Stimulated activated CD4-positive, alpha-beta T cell treated with anti-CD3 and anti-CD28 coated beads, Interleukin-2, amount 100 ng/mL, for 4 hours (primary cell): ENCODE measurements around the gene SASH3.

Experiments used
- DNase-seq: peaks from one replicate; pipeline ENCODE4 v3.0.0-alpha.2; 2020; ENCODE audit warnings: low read depth

Gene SASH3

DNA sequence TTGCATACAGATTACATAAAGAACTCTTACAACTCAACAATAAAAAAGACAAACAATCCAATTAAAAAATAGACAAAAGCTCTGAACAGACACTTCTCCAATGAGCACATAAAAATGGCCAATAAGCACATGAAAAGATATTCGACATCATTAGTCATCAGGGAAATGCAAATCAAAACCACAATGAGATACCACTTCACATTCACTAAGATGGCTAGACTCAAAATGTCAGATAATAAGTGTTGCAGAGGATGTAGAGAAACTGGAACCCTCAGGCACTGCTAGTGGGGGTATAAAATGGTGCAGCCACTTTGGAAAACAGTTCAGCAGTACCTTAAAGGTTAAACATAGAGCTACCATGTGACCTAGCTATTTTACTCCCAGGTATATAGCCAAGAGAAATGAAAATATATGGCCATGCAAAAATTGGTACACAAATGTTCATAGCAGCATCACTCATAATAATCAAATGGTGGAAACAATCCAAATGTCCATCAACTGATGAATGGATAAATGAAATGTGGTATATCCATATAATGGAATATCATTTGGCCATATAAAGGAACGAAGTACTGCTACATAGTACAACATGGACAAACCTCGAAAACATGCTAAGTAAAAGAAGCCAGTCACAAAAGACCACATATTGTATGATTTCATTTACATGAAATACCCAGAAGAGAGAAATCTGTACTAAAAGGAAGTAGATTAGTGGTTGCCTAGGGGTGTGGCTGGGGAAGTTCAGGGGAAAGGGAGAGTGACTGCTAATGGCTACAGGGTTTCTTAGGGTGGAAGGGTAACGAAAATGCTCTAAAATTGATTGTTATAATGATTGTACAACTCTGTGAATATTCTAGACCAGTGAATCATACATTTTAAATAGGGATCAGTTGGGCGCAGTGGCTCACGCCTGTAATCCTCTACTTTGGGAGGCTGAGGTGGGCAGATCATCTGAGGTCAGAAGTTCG is 29.4 kb downstream of the SASH3 start:
- DNase-seq: no peak

DNA sequence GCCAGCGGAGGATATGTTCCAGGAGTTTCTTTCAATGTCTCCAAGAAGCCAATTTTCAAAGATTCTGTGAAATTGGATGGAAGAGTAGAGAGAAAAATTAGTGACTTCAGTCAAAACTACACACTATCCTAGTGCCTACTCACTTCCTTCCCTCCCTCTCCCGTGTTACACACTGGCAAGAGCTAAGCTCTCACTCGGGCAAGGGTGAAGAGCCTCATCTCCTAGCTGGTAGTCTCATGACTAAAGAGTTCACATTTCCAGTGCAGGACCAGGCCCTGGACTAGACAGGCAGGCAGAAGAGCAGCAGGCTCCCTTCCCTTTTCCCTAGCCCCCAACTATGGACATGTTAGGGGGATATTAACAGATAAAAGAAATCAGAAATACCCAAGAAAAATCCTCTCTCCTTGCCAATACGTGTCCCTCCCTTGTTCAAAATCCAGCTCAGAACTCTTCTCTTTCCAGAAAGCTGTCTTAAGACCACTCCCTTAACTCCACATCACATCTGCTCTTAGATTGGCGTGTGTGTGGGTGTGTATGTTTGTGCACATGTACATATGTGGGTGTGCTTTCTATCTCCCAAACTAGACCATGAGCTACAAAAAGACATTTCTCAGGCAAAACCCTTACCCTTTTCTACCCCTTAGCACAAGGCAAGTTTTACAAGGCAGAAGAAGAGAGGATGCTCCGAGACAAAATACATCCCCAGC is 34.1 kb downstream of the SASH3 start:
- DNase-seq: no peak

DNA sequence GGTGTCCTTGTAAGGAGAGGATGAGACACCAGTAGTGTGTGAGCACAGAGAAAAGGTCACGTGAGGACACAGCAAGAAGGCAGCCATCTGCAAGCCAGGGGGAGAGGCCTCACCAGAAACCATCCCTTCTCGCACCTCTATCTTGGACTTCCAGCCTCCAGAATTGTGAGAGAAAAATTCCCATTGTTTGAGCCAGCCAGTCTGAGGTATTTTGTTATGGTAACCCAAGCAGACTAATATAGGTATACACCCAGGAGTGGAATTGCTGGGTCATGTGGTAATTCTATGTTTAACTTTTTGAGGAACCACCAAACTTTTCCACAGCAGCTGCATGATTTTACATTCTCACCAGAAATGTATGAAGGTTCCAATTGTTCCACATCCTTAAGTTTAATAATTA is 38.4 kb downstream of the SASH3 start:
- DNase-seq: no peak

DNA sequence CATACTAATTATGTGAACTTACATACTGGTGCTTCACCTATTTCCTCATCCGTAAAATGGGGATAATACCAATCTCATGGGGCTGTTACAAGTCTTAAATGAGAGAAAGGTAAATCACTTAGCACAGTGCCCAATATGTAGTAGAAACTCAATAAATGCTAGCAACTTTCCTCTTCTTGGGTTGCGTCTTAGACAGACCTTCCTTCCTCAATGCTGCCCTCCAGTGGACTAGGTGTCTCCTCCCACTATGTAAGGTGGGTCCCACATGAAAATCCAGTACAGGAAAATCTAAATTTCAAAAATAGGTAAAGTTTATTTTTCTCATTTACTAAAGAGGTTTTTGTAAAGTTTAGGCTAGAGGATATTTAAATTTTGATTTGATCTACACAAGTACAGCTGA is 43.4 kb downstream of the SASH3 start:
- DNase-seq: peak; percentile 36

DNA sequence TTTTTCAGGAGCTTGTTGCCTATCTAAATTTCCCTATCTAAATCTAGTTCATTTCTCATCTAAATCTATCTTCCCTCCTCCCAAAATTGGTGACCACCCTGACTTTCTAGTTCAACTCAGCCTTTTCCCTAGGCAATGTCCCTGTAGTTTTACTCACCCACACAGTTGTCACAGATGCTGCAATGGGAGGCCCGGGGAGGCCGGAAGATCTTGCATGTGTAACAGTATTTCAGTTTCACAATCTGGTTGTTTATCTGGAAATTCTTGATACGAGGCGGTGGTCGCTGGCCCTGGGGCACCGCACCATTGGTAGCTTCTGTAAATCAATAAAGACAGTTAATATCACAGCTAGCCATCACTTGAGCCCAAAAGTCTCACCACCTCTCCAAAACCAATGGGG is 43.8 kb downstream of the SASH3 start:
- DNase-seq: no peak

DNA sequence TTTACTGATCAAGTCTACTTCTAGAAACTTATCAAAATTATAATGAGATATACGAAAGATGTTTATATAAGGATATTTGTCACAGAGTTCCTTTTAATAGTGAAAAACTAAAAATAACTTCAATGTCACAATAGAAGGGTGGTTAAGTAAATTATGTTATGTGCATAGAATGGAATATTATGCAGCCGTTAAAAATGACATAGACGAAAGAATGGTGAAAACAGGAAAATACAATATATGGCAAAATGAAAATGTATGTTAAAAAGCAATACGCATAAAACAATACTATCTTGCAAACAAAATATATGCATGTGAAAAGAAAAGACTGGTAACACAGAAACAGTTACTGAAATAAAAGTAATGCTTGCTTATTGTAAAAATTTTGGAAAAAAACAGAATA is 44.9 kb downstream of the SASH3 start:
- DNase-seq: no peak

DNA sequence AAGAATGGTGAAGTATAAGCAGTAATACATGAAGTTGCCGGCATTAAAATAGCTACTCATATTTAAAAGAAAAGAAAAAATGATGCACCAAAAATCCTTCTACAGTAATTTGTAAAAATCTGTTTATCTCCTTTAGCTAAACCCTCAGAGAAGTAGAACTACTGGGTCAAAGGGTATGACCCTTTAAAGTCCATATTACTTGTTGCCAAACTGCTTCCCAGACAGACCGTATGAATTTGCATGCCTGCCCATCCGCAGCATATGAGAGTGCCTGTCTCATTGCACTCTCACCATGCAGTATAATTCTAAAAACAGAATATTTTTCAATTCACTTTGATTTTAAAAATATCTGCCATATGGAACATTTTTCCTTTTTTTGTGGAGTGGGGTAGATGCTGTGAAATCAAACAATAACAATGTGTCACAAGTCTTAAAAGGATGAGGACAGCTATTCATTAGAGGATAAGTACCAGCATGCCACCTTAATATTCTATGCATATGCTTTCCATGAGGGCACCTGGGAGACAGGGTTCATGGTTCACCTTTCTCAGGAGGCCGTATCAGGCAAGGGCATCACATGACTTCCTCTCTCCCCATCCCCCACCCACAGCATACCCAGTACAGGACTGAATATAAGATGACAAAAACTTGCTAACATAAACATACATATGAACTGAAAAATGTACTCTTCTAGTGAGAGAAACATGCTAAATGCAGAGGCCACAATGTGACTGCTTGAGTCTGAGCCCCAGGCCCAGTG is 46.2 kb downstream of the SASH3 start:
- no peak for DNase-seq

DNA sequence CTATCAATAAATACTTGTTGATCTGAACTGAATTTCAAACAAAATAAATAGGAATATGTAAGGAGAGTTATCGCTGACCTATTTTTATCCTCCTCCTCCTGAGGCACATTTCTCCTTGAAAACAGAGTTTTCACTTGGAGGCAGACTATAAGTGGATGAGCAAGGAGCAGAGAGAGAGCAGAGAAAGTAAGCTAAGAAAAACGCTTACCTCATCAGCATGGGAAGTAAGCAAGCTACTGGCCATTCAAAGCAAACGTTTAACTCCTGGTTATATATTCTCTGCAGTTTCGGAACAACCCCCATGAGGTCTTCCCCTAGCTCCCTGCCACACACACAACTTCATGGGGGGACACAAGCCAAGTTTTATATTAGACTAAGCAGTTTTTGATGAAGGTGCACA is 50.7 kb downstream of the SASH3 start:
- no peak for DNase-seq

DNA sequence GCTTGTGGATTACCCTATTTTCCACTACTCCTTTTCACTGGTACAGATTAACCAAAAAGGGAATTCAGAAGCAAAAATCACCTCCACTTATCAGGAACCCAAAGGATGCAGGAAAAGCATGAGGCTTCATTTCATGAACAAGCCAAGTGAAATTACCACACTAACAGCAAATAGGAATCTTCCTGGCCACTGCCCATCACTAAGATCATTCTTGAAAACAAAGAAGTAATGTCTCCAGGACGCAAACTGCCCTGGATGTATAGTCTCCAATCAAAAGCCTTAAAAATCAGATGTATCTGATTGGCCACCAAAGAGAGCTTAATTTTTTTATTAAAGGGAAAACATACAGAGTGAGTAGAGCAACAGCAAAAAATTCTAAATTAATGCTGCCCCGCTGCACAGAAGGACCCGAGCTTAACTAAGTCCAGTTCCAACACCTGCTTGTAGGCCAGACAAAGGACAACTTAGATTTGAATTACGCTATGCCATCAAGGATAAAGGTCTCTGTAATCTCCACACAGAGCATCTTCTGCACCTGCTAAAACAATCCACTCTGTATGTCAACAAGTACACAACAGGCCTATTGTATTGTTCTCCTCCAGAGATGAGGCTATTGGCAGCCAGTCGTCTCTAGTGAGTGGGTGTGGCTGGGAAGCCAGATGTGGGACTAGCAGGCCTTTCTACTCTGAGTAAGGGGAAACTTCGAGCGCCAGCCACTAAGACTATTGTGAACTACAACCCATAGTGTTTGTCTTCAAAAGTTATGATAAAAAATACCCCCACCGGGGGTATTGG is 51.5 kb downstream of the SASH3 start:
- no peak for DNase-seq

DNA sequence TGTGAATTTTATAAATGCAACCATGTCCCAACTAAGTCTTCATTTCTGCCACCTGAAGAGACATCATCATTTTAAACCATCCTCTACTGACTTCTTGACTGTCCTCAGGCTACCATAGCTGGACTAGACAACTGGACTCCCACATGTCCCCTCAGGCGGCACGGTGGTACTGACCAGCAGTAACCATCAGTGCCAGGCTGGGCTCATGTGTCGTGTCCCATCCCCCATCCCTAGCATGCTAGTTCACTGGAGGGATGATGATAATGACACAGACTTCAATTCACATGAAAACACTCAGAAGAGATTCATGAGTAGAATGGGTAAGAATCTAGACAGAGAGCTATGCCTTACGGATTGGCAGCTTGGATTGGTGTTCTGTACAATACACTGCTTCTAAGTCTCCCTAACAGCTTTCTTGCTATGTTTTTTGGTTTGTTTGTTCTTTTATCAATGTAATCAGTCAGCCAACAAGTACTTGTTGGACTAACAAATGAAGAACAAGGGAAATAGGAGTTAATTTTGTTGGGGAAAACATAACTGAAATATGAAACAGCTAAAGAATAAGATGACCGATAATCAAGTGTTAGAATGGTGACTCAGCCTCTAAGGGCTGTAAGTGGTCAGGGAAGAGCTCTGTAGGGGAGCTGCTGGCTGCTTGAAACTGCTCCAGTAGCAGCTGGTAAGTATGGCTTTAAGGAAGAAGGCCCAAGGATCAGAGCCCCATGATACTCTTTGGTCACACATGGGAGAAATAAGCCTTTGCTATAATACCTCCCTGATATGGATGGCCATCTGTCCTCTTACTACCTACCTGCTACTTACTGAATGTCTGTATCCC is 53.6 kb downstream of the SASH3 start:
- DNase-seq: no peak

DNA sequence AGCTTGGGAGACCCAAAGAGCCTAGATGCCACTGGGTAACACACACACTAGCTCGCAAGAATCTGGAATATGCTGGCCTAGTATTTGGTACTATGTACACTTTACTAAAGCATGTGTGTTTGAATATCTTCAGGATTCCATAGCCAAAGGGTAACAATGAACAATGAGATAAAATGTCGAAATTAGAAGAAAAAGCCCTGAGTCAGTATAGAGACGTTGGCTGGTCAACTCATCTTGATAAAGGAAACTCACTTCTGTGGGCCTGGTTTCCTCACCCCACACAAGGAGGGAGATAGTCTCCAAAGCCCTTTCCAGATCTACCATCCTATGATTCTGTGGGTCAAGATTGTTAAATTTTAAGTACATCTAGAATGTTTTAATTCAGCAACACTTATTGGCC is 57.1 kb downstream of the SASH3 start:
- no peak for DNase-seq

DNA sequence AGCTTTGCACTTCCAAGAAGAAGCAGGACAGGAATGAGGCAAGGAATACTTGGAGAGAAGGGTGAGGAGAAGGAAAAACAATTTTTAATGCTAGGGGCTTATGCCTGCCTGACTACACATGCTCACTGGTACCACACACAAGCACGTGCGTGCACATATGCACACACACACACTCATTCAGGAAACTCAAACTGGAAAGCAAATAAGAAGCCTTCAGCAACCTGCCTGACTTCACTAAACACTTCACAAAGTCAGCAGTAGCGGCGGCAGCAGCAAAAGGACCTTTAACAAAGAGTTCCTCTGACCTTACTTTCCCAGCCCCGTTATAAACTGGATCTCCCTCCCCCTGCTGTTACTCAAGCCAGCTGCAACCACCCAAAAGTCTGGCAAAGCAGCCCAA is 60.6 kb downstream of the SASH3 start:
- DNase-seq: no peak

DNA sequence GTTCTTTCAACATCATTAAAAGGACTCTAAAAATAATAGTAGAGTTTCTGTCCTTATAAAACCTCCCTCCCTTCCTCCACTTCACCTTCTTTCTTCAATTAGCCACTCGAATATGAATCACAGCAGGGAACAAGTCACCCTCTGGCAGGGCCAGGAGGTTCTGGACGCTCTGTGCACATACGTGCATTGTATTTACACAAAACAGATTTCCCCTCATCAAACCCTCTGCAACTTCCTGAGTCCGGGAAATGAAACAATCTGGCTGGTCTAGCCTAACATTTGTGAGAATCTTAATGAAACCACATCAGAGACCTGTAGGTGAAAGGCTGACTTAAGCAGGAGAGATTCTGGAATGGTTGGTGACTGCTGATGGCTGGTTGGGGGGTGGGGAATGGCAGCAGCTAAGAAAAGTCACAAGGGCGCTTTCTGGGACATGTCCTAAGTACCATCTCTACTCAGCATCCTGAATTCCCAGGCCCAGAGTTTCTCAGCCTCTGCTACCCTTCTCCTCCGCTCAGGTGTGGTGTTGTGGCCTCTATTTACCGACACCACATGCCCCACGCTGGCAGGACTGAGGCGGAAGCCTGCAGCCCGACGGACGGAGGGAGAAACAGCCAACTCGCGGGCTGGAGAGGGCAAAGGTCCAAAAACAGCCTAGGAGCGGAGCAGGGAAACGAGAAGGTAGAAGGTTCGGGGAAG is 62.9 kb downstream of the SASH3 start:
- DNase-seq: no peak

DNA sequence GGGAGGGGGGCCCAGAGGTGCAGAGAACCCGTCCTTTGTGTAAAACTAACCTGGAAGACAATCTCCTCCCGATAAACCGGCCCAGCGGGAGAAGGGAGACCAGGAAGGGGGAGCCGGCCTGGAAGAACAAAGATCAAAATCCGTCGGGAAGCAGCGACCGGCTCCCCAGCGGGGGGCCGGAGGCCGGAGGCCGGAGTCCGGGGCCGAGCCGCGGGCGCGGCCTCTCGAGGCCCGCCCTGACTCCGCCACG is 63.4 kb downstream of the SASH3 start:
- no peak for DNase-seq

DNA sequence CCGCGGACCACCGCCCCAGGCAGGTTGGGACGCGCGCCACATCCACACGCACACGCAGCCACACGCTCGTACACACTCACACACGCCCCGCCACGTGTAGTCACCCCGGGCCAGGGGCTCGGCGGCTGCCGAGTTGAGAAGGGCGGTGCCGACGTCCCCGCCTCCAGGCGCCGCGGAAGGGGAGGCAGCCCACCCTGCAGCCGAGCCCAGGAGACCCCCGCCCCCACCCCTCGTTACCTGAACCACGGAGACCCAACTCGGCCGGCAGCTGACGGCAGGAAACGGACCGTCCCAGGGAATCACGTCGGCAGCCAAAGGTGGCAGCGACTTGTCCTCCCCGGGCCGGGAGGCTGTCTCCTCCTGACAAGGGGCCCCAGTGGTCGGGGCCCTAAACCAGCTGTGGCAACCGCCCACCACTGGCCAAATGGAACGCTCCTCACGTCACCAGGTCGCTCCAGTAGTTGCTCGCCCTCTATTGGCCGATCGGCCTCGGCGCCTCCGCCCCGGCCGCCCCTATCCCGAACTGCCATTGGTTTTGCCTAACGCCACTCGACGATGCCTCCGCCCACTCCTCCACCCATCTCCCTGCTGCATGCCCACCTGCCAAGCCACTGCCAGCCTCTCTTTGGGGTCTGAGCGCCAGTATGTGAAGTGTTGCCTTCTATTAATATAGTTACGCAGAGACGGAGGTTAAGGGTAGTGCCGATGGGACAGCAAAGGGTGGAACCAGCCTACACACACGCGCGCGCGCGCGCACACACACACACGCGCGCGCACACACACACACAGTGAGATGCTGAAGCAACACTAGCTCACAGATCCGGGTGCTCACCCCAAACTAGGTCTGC is 63.9 kb downstream of the SASH3 start, which contains the start of gene ZDHHC9:
TSS of gene ZDHHC9 (minus strand) at position 428 of the 848 bp plus-strand sequence. CDS start 1,941 bp downstream, outside the sequence.
- peak; percentile 80 for DNase-seq
